RKO (cell line): ENCODE measurements around the gene FAM168A.
"Not testable (repeated sequence)": the region's sequence is repeated elsewhere in the genome, so short reads cannot be mapped to it uniquely, and the experiment has no call there.

ENCODE experiments used
- DNase-seq: peaks from one replicate; pipeline ENCODE4 v3.0.0-alpha.2; 2016; ENCODE audit warnings: low spot score

The FAM168A gene

GRCh38 chr11:73467505-73467904 is 130.4 kb downstream of the FAM168A start:
- no peak for DNase-seq

GRCh38 chr11:73466643-73467042 is 131.3 kb downstream of the FAM168A start:
- DNase-seq = no peak

GRCh38 chr11:73465871-73466270 is 132.0 kb downstream of the FAM168A start:
- no peak for DNase-seq

GRCh38 chr11:73465023-73465675 is 132.8 kb downstream of the FAM168A start:
- no peak for DNase-seq

- no peak for DNase-seq
Observed at GRCh38 chr11:73464347-73464746, 133.6 kb downstream of the FAM168A start.

GRCh38 chr11:73463359-73463758 is 134.6 kb downstream of the FAM168A start:
- DNase-seq = no peak

- DNase-seq = no peak
Observed at GRCh38 chr11:73461964-73462363, 135.9 kb downstream of the FAM168A start.

GRCh38 chr11:73461335-73461840 is 136.5 kb downstream of the FAM168A start:
- no peak for DNase-seq

- DNase-seq = no peak
Observed at GRCh38 chr11:73458201-73458600, 139.7 kb downstream of the FAM168A start.

- no peak for DNase-seq
Observed at GRCh38 chr11:73454987-73455386, 142.9 kb downstream of the FAM168A start.

GRCh38 chr11:73453562-73453961 is 144.3 kb downstream of the FAM168A start:
- DNase-seq = no peak

GRCh38 chr11:73452726-73453125 is 145.2 kb downstream of the FAM168A start:
- DNase-seq = no peak

- no peak for DNase-seq
Observed at GRCh38 chr11:73451896-73452295, 146.0 kb downstream of the FAM168A start.

GRCh38 chr11:73446766-73447165 is 151.1 kb downstream of the FAM168A start:
- DNase-seq = no peak

- DNase-seq = no peak
Observed at GRCh38 chr11:73445980-73446379, 151.9 kb downstream of the FAM168A start.

- no peak for DNase-seq
Observed at GRCh38 chr11:73439002-73439843, 158.7 kb downstream of the FAM168A start.

GRCh38 chr11:73436859-73437258 is 161.1 kb downstream of the FAM168A start:
- DNase-seq = not testable (repeated sequence)

- DNase-seq = no peak
Observed at GRCh38 chr11:73431396-73431795, 166.5 kb downstream of the FAM168A start.

GRCh38 chr11:73430326-73430725 is 167.6 kb downstream of the FAM168A start:
- DNase-seq = no peak

GRCh38 chr11:73429121-73429750 is 168.7 kb downstream of the FAM168A start:
- DNase-seq = no peak

- DNase-seq = no peak
Observed at GRCh38 chr11:73428699-73429098, 169.2 kb downstream of the FAM168A start.

- DNase-seq = no peak
Observed at GRCh38 chr11:73428227-73428626, 169.7 kb downstream of the FAM168A start.
